CD14-positive monocyte (primary cell): ENCODE data around the gene CFL1. TPM values are rescaled to one million over a fixed set of nuclear protein-coding genes. Genes with fewer than 3 reads are reported as not detected.

Source experiments
- DNase-seq, 3 donors: peaks; one replicate each; pipeline ENCODE4 v3.0.0-alpha.2; 2011 to 2022
- H2AFZ ChIP-seq: 2 replicates; pipeline ENCODE4 v1.6.0; 2012; ENCODE audit warnings: mild to moderate bottlenecking, low read depth, low read length, inconsistent platforms; ENCODE audit not compliant: insufficient read depth, poor library complexity, severe bottlenecking
- H3K27ac ChIP-seq, 2 donors: 1 replicate in 1 of 2; 2 replicates in 1 of 2; pipeline ENCODE4 v1.5.1; 2012 to 2013; ENCODE audit warnings: low read length in 2 of 2, control low read depth in 1 of 2, inconsistent platforms in 1 of 2, low read depth in 1 of 2, mild to moderate bottlenecking in 1 of 2
- H3K27me3 ChIP-seq, 2 donors: one replicate each; pipeline versions ENCODE4 v1.6.0 to v1.6.1; 2011 to 2013; ENCODE audit warnings: low read length in 2 of 2; ENCODE audit not compliant: control insufficient read depth in 2 of 2, insufficient read depth in 2 of 2
- H3K36me3 ChIP-seq, 2 donors: replicated peaks in 1 of 2; 1 replicate in 1 of 2; 2 replicates in 1 of 2; pipeline versions ENCODE4 v1.5.1 to v1.6.1; 2012 to 2013; ENCODE audit warnings: low read length in 2 of 2, control low read depth in 1 of 2, inconsistent platforms in 1 of 2, mild to moderate bottlenecking in 1 of 2; ENCODE audit not compliant: insufficient read depth in 2 of 2, control insufficient read depth in 1 of 2
- H3K4me1 ChIP-seq, 2 donors: 1 replicate in 1 of 2; 2 replicates in 1 of 2; pipeline versions ENCODE4 v1.5.1 to v1.6.1; 2012 to 2013; ENCODE audit warnings: low read length in 2 of 2, control low read depth in 1 of 2, inconsistent platforms in 1 of 2, mild to moderate bottlenecking in 1 of 2, moderate library complexity in 1 of 2; ENCODE audit not compliant: insufficient read depth in 2 of 2, control insufficient read depth in 1 of 2
- H3K4me2 ChIP-seq: replicated peaks from 2 replicates; pipeline ENCODE3; 2012; ENCODE audit warnings: low read length, moderate library complexity, mild to moderate bottlenecking; ENCODE audit not compliant: poor library complexity, severe bottlenecking; ENCODE audit errors: extremely low read depth
- H3K4me3 ChIP-seq, 3 experiments: fragments of 200-600 bp in 1 of 3; sonication (generic) in 1 of 3; replicated peaks in 1 of 3; 1 replicate in 2 of 3; 2 replicates in 1 of 3; pipeline ENCODE4 v1.5.1; 2011 to 2013; ENCODE audit warnings: low read length in 3 of 3, mild to moderate bottlenecking in 3 of 3, control low read depth in 2 of 3, low read depth in 2 of 3, inconsistent platforms in 1 of 3, moderate library complexity in 1 of 3
- H3K79me2 ChIP-seq: 2 replicates; pipeline ENCODE4 v1.6.0; 2012; ENCODE audit warnings: mild to moderate bottlenecking, control low read depth, inconsistent platforms, low read length, moderate library complexity; ENCODE audit not compliant: insufficient read depth
- H3K9ac ChIP-seq: 2 replicates; pipeline ENCODE4 v1.6.0; 2017; ENCODE audit warnings: low read length, mild to moderate bottlenecking; ENCODE audit not compliant: insufficient read depth, poor library complexity, severe bottlenecking
- H3K9me3 ChIP-seq, 2 donors: replicated peaks in 1 of 2; 1 replicate in 1 of 2; 2 replicates in 1 of 2; pipeline versions ENCODE4 v1.5.1 to v1.6.1; 2012 to 2013; ENCODE audit warnings: low read length in 2 of 2, control low read depth in 1 of 2; ENCODE audit not compliant: control insufficient read depth in 1 of 2, insufficient read depth in 1 of 2
- H4K20me1 ChIP-seq: 2 replicates; pipeline ENCODE4 v1.6.0; 2012; ENCODE audit warnings: mild to moderate bottlenecking, low read length, control low read depth, moderate library complexity; ENCODE audit not compliant: insufficient read depth
- H3K27ac Mint-ChIP-seq, 7 donors: one replicate each; pipeline ENCODE4 v1.8.0; 2020; ENCODE audit warnings: mild to moderate bottlenecking in 7 of 7, mixed read lengths in 7 of 7, moderate library complexity in 6 of 7, inconsistent platforms in 2 of 7
- H3K27me3 Mint-ChIP-seq, 3 donors: one replicate each; pipeline ENCODE4 v1.8.0; 2021 to 2022; ENCODE audit warnings: low read depth in 3 of 3, mild to moderate bottlenecking in 3 of 3, mixed read lengths in 3 of 3, moderate library complexity in 3 of 3, inconsistent platforms in 1 of 3
- H3K36me3 Mint-ChIP-seq, 2 donors: one replicate each; pipeline ENCODE4 v1.8.0; 2020; ENCODE audit warnings: mixed read lengths in 2 of 2, inconsistent platforms in 1 of 2, mild to moderate bottlenecking in 1 of 2
- H3K4me1 Mint-ChIP-seq: one replicate; pipeline ENCODE4 v1.8.0; 2020; ENCODE audit warnings: mild to moderate bottlenecking, mixed read lengths
- H3K4me3 Mint-ChIP-seq, 2 donors: one replicate each; pipeline ENCODE4 v1.8.0; 2020; ENCODE audit warnings: mild to moderate bottlenecking in 2 of 2, mixed read lengths in 2 of 2, moderate library complexity in 1 of 2
- H3K9me3 Mint-ChIP-seq, 7 donors: one replicate each; pipeline ENCODE4 v1.8.0; 2020 to 2022; ENCODE audit warnings: mixed read lengths in 7 of 7, mild to moderate bottlenecking in 6 of 7, moderate library complexity in 6 of 7, inconsistent platforms in 2 of 7
- WGBS: methylation state at CpG from one replicate; pipeline ENCODE4 v1.1.5; 2013; ENCODE audit warnings: missing lambda C conversion rate; ENCODE audit not compliant: insufficient coverage; 5-methylcytosine and 5-hydroxymethylcytosine counted together
- intact Hi-C, 2 donors: fragments of 100-400 bp; cut with micrococcal nuclease; formaldehyde crosslinking; loops; one replicate each; pipeline versions ENCODE4 v1.15.0 to v1.15.1; 2023
- polyA plus RNA-seq, 3 donors: library from polyadenylated mRNA; depleted of rRNA in 1 of 3; unstranded in 2 of 3; stranded (reverse) in 1 of 3; fragments of 300-500 nt in 2 of 3; fragments of >200 nt in 1 of 3; fragmentation: Illumina TruSeq in 2 of 3; gene quantifications; 1 replicate in 2 of 3; 2 replicates in 1 of 3; pipeline ENCODE4 v1.2.3, GENCODE V29; 2012 to 2021
- TF ChIP-seq, protein P1 (sequence below): fragments of 200-600 bp; IDR thresholded peaks from one replicate; pipeline ENCODE4 v1.8.0; 2022; ENCODE audit warnings: antibody characterized with exemption, mild to moderate bottlenecking

CFL1 gene
- polyA plus RNA-seq, 3 donors = 1,281 to 2,233 (median 1,889) TPM

DNA sequence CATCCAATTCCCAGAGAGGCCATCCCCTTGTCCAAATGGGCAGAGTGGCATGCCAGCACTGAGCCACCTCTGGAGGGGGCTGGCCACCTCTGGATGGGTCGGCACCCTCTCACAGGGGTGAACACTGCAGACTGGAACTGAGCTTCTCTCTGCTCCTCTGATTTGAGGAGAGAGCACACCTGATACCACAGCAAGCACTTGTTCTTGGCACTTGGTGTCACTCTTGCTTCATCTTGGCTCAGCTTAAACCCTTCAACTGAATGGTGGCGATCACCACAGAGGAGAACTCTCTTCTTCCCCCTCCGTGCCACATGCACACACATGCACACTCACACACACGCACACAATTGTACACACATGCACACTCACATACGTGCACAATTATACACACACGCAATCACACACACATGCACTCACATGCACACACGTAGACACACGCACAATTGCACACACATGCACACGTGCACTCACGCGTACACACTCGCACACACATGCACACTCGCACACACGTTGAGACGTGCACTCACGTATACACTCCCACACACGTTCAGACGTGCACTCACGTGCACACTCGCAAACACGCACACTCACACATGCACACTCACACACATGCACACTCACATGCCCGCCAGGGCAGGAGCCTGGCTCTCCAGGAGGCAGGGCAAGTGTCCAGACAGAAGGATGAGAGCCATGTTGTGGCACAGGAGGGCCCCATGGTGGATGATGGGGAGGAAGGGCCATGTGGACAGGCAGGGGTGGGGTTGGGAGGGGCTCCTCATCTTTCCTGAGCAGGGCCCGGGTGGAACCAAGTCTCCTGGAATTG, 47.7 kb downstream of the CFL1 start:
- Histone ChIP-seq H3K4me3 (no peak overlapping the region), H3K27me3 (peaks cover 0 to 4% of the 10 kb centered on the region in 2 donors), H3K9me3 (no peaks in the 10 kb centered on the region), H3K36me3 (peaks cover 0 to 2% of the 10 kb centered on the region in 2 donors), H3K79me2 (no peaks in the 10 kb centered on the region), H3K9ac (no peak overlapping the region), H2AFZ (no peak overlapping the region), H3K27ac (no peak overlapping the region), H3K4me2 (no peak overlapping the region), H4K20me1 (no peaks in the 10 kb centered on the region), H3K4me1 (peaks cover 6 to 9% of the 10 kb centered on the region in 2 donors)
- WGBS = 80% methylated on average over 18 of the region's 23 CpGs
- peaks cover 10 to 11% of the 10 kb centered on the region in 2 donors for H3K36me3 Mint-ChIP-seq
- intact Hi-C loops = loop anchor here in 1 of 2 donors (10.0 kb wide), 2 partner anchors 45 to 185 kb away; no protein-coding TSS in a partner anchor
- H3K4me3 Mint-ChIP-seq = no peak overlapping the region
- TF ChIP-seq, protein P1, sequence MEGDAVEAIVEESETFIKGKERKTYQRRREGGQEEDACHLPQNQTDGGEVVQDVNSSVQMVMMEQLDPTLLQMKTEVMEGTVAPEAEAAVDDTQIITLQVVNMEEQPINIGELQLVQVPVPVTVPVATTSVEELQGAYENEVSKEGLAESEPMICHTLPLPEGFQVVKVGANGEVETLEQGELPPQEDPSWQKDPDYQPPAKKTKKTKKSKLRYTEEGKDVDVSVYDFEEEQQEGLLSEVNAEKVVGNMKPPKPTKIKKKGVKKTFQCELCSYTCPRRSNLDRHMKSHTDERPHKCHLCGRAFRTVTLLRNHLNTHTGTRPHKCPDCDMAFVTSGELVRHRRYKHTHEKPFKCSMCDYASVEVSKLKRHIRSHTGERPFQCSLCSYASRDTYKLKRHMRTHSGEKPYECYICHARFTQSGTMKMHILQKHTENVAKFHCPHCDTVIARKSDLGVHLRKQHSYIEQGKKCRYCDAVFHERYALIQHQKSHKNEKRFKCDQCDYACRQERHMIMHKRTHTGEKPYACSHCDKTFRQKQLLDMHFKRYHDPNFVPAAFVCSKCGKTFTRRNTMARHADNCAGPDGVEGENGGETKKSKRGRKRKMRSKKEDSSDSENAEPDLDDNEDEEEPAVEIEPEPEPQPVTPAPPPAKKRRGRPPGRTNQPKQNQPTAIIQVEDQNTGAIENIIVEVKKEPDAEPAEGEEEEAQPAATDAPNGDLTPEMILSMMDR = no peak
- H3K27me3 Mint-ChIP-seq = peaks cover 19 to 31% (median 24%) of the 10 kb centered on the region in 3 donors
- no peak for DNase-seq
- peaks cover 27% of the 10 kb centered on the region for H3K4me1 Mint-ChIP-seq
- H3K27ac Mint-ChIP-seq = peak overlapping the region in 1 of 7 donors; percentile 54
- H3K9me3 Mint-ChIP-seq = peaks cover 0 to 2% (median 0%) of the 10 kb centered on the region in 7 donors

DNA sequence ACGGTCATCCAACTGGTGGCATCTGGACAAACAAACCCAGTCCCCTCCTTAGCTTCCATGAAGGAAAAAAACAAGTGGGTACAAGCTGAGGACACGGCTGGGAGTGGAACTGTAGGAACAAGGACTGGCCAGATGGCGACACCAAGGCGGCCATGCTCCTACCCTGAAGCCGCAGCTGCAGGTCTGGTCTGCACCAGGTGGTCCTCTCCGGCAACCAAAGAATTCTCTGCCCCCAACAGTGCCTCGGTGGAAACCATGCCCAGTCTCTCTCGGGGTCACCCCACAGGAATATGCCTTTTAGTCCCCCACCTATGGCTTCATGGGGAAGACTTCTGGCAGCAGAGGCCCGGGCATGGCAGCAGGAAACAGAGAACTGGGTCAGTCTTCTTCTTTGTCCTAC, 48.5 kb downstream of the CFL1 start:
- Histone ChIP-seq H3K36me3 (no peaks in the 10 kb centered on the region), H3K27me3 (peaks cover 0 to 4% of the 10 kb centered on the region in 2 donors), H3K79me2 (no peaks in the 10 kb centered on the region), H3K4me1 (peaks cover 5 to 6% of the 10 kb centered on the region in 2 donors), H3K4me2 (no peak overlapping the region), H3K9ac (no peak overlapping the region), H3K4me3 (no peak overlapping the region), H2AFZ (no peak overlapping the region), H4K20me1 (no peaks in the 10 kb centered on the region), H3K9me3 (no peaks in the 10 kb centered on the region), H3K27ac (no peak overlapping the region)
- 93% methylated on average over 8 of the region's 9 CpGs for whole genome bisulfite sequencing
- intact Hi-C loops = no loop called here
- peaks cover 3 to 4% of the 10 kb centered on the region in 2 donors for H3K36me3 Mint-ChIP-seq
- H3K27me3 Mint-ChIP-seq = peaks cover 22 to 36% (median 28%) of the 10 kb centered on the region in 3 donors
- no peak for DNase-seq
- no peak overlapping the region for H3K4me3 Mint-ChIP-seq
- TF ChIP-seq, protein P1 = no peak
- peaks cover 20% of the 10 kb centered on the region for H3K4me1 Mint-ChIP-seq
- H3K27ac Mint-ChIP-seq = no peak overlapping the region
- peaks cover 0 to 2% (median 1%) of the 10 kb centered on the region in 7 donors for H3K9me3 Mint-ChIP-seq
